Measurements from ENCODE around the gene NPNT. TPM values are rescaled to one million over a fixed set of nuclear protein-coding genes. Genes with fewer than 3 reads are reported as not detected.

NPNT gene
- total RNA-seq, 1 donor from 2014 or later = 7.3 TPM

DNA sequence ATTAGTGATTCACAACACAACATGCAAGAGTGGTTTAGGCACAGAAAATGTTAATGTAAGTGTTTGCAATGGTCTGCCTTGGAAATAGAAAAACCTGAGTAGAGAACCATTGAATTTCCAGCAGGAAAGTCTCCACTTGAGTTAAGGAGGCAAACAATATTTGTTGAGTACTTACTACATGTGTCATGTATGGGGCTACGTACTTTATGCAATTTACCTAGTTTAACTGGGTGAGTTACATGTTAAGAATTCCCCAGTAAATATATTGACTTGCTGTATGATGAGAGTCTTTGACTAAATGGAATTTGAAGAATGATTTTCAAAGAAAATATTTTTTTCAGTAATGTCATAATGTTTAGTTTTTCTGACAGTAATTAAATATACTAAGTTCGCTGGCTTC is 7.8 kb upstream of the NPNT start:
- Histone ChIP-seq H3K27me3 (ENCODE audit: control insufficient read depth, insufficient read depth, low read length) (no peaks in the 10 kb centered on the region), H3K4me3 (ENCODE audit: low read depth, low read length) (no peak overlapping the region), H3K36me3 (ENCODE audit: control insufficient read depth, insufficient read depth, low read length) (no peaks in the 10 kb centered on the region)
- no peak for DNase-seq (ENCODE audit: low read depth)
- TF ChIP-seq, protein P1, sequence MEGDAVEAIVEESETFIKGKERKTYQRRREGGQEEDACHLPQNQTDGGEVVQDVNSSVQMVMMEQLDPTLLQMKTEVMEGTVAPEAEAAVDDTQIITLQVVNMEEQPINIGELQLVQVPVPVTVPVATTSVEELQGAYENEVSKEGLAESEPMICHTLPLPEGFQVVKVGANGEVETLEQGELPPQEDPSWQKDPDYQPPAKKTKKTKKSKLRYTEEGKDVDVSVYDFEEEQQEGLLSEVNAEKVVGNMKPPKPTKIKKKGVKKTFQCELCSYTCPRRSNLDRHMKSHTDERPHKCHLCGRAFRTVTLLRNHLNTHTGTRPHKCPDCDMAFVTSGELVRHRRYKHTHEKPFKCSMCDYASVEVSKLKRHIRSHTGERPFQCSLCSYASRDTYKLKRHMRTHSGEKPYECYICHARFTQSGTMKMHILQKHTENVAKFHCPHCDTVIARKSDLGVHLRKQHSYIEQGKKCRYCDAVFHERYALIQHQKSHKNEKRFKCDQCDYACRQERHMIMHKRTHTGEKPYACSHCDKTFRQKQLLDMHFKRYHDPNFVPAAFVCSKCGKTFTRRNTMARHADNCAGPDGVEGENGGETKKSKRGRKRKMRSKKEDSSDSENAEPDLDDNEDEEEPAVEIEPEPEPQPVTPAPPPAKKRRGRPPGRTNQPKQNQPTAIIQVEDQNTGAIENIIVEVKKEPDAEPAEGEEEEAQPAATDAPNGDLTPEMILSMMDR (IDR thresholded peaks at IDR 0.05; ENCODE audit: insufficient read depth, low read length, poor library complexity, severe bottlenecking) = no peak

DNA sequence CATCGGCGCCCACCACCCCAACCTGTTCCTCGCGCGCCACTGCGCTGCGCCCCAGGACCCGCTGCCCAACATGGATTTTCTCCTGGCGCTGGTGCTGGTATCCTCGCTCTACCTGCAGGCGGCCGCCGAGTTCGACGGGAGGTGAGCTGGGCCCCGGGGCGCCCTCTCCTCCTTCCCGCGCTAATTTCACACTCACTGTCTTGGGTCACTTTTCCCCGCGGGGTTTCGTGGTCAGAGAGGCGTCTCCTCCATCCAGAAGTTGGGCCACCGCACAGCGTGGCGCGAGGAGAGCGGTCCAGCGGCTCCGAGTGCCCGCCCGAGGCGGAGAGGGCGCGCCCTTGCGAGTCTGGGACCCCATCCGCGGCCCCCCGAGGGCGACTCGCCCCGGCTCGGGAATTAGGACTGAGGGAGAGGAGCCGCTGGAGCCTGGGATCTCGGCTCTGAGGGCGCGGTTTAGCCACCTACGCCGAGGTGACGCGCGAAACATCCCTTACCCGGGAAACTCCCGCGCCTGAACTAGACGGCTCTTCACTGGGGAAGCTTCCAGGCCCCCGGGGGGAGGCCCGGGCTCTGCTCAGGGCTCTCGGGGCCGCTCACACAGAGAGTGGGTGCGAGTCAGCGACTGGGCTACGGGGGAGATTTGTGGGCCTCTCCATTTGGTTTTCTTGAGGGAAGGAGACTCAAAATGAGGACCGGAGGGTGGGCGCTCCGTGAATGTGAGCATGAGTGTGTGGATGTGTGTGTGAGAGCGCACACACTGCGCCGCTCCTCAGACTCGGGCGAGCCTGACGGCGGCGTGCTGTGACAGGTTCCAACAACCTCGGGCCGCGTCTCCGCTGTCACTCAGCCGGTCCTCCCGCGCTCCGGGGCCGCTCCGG is 551 bp downstream of the NPNT start:
- DNase-seq (ENCODE audit: low read depth) = no peak
- TF ChIP-seq, protein P1 (IDR thresholded peaks at IDR 0.05; ENCODE audit: insufficient read depth, low read length, poor library complexity, severe bottlenecking) = peak; percentile 20
- H3K27me3 ChIP-seq (ENCODE audit: control insufficient read depth, insufficient read depth, low read length) = peaks cover 27% of the 10 kb centered on the region

DNA sequence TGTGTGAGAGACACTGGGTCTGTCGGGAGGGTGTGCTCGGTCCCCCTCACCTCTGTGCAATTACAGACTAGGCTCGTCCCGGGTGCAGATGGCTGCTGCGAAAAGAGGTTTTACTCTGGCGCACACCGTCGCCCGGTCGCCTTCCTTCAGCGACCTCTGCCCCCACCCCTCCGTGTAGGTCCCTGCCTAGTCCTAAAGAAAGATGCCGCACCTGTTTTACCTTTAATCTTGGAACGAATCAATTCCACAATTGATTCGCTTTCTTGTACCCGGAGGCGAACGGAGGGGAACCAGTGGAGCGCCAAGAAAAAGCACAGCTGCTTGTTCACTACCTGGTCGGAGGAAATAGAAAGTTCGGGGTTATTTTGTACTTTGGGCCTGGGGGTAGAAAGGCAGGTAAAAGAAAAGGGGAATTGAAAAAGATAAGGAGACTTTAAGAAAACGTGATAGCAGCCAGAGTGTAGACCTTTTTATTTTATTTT is 1.2 kb downstream of the NPNT start:
- TF ChIP-seq, protein P1 (IDR thresholded peaks at IDR 0.05; ENCODE audit: insufficient read depth, low read length, poor library complexity, severe bottlenecking) = no peak
- peaks cover 27% of the 10 kb centered on the region for H3K27me3 ChIP-seq (ENCODE audit: control insufficient read depth, insufficient read depth, low read length)
- DNase-seq (ENCODE audit: low read depth) = no peak
- no peaks in the 10 kb centered on the region for H3K36me3 ChIP-seq (ENCODE audit: control insufficient read depth, insufficient read depth, low read length)
- peak overlapping the region; percentile 49 for H3K4me3 ChIP-seq (ENCODE audit: low read depth, low read length)

More for the DNA sequence above, 551 bp downstream of the NPNT start:
- Histone ChIP-seq H3K4me3 (ENCODE audit: low read depth, low read length) (peak overlapping the region; percentile 49), H3K36me3 (ENCODE audit: control insufficient read depth, insufficient read depth, low read length) (no peaks in the 10 kb centered on the region)

DNA sequence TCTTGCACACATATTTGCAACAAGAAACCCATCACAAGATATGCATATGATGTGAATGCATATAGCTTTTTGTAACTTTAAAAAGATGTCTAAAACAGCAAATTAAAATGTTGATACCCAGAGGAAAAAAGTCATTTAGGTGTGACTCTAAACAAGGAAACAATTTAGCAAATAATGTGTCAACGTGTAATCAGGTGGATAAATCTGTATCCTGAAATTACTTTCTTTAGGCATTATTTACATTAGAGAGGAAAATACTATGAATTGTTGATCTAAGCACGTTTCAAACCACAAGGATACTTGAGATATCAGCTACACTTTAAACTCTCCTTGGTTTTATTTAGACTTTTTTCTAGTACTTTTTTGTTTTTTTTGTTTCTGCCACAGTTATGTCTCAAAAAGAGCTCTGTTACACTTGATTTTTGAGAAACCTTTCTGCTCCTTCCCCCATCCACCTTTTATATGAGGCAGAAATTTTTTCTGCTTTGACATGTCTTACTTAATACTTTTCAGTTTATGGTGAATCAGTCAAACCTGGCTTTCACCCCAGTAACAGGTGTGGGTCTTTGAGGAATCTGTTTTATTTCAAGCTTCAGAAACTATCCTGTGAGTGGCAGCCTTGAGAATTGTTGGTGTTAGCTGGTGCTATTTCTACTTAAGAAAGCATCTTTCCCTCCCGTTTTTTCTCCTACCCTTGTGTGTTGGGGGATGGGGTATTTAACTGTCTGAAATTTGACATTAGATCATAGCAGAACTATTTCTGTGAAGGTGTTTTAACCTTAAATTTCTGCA is 1.9 kb downstream of the NPNT start:
- Histone ChIP-seq H3K27me3 (ENCODE audit: control insufficient read depth, insufficient read depth, low read length) (peaks cover 27% of the 10 kb centered on the region), H3K4me3 (ENCODE audit: low read depth, low read length) (no peak overlapping the region), H3K36me3 (ENCODE audit: control insufficient read depth, insufficient read depth, low read length) (no peaks in the 10 kb centered on the region)
- TF ChIP-seq, protein P1 (IDR thresholded peaks at IDR 0.05; ENCODE audit: insufficient read depth, low read length, poor library complexity, severe bottlenecking) = no peak
- no peak for DNase-seq (ENCODE audit: low read depth)

DNA sequence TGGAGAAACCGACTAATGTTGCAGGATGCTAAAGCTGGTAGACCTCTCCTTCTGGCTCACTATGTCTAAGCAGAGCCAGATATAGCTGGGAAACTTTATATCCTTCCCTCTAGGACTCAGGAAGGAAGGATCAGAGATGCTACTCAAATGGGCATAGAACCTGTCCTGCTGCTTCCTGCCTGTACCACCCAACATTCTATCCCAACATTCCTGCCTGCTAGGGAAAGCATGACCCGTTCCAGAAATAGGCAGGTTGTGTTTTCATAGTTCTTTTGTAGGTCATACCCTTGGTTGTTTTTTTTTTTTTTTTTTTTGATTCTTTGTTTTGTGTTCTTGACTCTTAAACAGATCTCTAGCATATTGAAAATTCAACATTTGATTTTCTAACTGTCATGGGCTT is 5.3 kb downstream of the NPNT start:
- H3K36me3 ChIP-seq (ENCODE audit: control insufficient read depth, insufficient read depth, low read length) = no peaks in the 10 kb centered on the region
- no peak overlapping the region for H3K4me3 ChIP-seq (ENCODE audit: low read depth, low read length)
- no peak for DNase-seq (ENCODE audit: low read depth)
- TF ChIP-seq, protein P1 (IDR thresholded peaks at IDR 0.05; ENCODE audit: insufficient read depth, low read length, poor library complexity, severe bottlenecking) = no peak
- peaks cover 12% of the 10 kb centered on the region for H3K27me3 ChIP-seq (ENCODE audit: control insufficient read depth, insufficient read depth, low read length)

Measured in kidney epithelial cell (primary cell).